IMR-90 (cell line): ENCODE measurements around the gene CYP46A1. TPM values are rescaled to one million over a fixed set of nuclear protein-coding genes. Genes with fewer than 3 reads are reported as not detected.

Experiments
- ATAC-seq: fragments of 200-7000 bp; cut with Tn5 transposase; 2 replicates; pipeline ENCODE4 v1.9.1; 2020; ENCODE audit warnings: low read depth, mild to moderate bottlenecking, moderate library complexity
- BruUV-seq: library from RNA; stranded (reverse); fragments of 400-500 nt; replicated peaks from 2 replicates; lab custom pipeline; 2021; lab: Mats Ljungman, UMichigan
- CTCF ChIA-PET: fragments of 300-600 bp; formaldehyde crosslinking; extraction: SDS; loops from one replicate; lab custom pipeline; 2021; ENCODE audit warnings: antibody characterized with exemption; lab: Yijun Ruan, JAX
- POLR2A ChIA-PET: fragments of 300-600 bp; sonication (Branson Sonifier 250); formaldehyde crosslinking; loops from one replicate; lab custom pipeline; 2022; ENCODE audit warnings: antibody characterized with exemption; ENCODE audit not compliant: unreplicated experiment; lab: Charles Lee
- DNase-seq: peaks from one replicate; pipeline ENCODE4 v3.0.0; 2013
- H2AFZ ChIP-seq: replicated peaks from 2 replicates; pipeline ENCODE3; 2013; ENCODE audit warnings: low read length, mild to moderate bottlenecking; ENCODE audit not compliant: poor library complexity
- H2AK5ac ChIP-seq: 2 replicates; pipeline ENCODE4 v1.6.1; 2013; ENCODE audit warnings: low read depth, low read length, inconsistent platforms
- H2AK9ac ChIP-seq: replicated peaks from 2 replicates; pipeline ENCODE3; 2013; ENCODE audit warnings: mild to moderate bottlenecking, low read depth, low read length, moderate library complexity; ENCODE audit not compliant: poor library complexity
- H2BK120ac ChIP-seq: 2 replicates; pipeline ENCODE4 v1.6.1; 2013; ENCODE audit warnings: low read depth, low read length, inconsistent platforms
- H2BK15ac ChIP-seq: 3 replicates; pipeline ENCODE4 v1.6.1; 2013; ENCODE audit warnings: low read depth, low read length, inconsistent platforms
- H2BK20ac ChIP-seq: 2 replicates; pipeline ENCODE4 v1.6.1; 2013; ENCODE audit warnings: low read depth, mild to moderate bottlenecking, inconsistent platforms, low read length, moderate library complexity
- H2BK5ac ChIP-seq: 2 replicates; pipeline ENCODE4 v1.6.1; 2013; ENCODE audit warnings: mild to moderate bottlenecking, low read depth, low read length, inconsistent platforms; ENCODE audit not compliant: poor library complexity, severe bottlenecking
- H3K14ac ChIP-seq: replicated peaks from 2 replicates; pipeline ENCODE4 v1.6.1; 2013; ENCODE audit warnings: low read depth, low read length, inconsistent platforms
- H3K18ac ChIP-seq: 2 replicates; pipeline ENCODE4 v1.6.1; 2013; ENCODE audit warnings: low read depth, low read length, control low read depth
- H3K23ac ChIP-seq: 2 replicates; pipeline ENCODE4 v1.6.1; 2013; ENCODE audit warnings: low read depth, low read length, inconsistent platforms
- H3K27ac ChIP-seq: 2 replicates; pipeline ENCODE4 v1.5.1; 2013; ENCODE audit warnings: mild to moderate bottlenecking, control low read depth, low read length; ENCODE audit not compliant: insufficient read depth
- H3K27me3 ChIP-seq: 2 replicates; pipeline ENCODE4 v1.6.1; 2013; ENCODE audit warnings: low read length; ENCODE audit not compliant: control insufficient read depth, insufficient read depth
- H3K36me3 ChIP-seq: 2 replicates; pipeline ENCODE4 v1.6.1; 2013; ENCODE audit warnings: low read length, mixed read lengths; ENCODE audit not compliant: control insufficient read depth, insufficient read depth
- H3K4ac ChIP-seq: 2 replicates; pipeline ENCODE4 v1.6.1; 2013; ENCODE audit warnings: low read depth, low read length, inconsistent platforms
- H3K4me1 ChIP-seq: 2 replicates; pipeline ENCODE4 v1.6.1; 2013; ENCODE audit warnings: low read length, mixed read lengths; ENCODE audit not compliant: control insufficient read depth, insufficient read depth
- H3K4me2 ChIP-seq: 2 replicates; pipeline ENCODE4 v1.6.1; 2013; ENCODE audit warnings: low read depth, mild to moderate bottlenecking, control low read depth, low read length, moderate library complexity
- H3K4me3 ChIP-seq: 2 replicates; pipeline ENCODE4 v1.5.1; 2013; ENCODE audit warnings: low read depth, mild to moderate bottlenecking, control low read depth, low read length, moderate library complexity; ENCODE audit not compliant: insufficient read depth
- H3K56ac ChIP-seq: 2 replicates; pipeline ENCODE4 v1.6.1; 2013; ENCODE audit warnings: low read length, inconsistent platforms; ENCODE audit not compliant: insufficient read depth; ENCODE audit errors: extremely low read depth
- H3K79me1 ChIP-seq, 2 experiments: 2 replicates each; pipeline ENCODE4 v1.6.1; 2013; ENCODE audit warnings: low read length in 2 of 2, inconsistent platforms in 1 of 2, low read depth in 1 of 2
- H3K9ac ChIP-seq: 2 replicates; pipeline ENCODE4 v1.6.1; 2013; ENCODE audit warnings: low read depth, low read length, control low read depth
- H3K9me1 ChIP-seq: 2 replicates; pipeline ENCODE4 v1.6.1; 2013; ENCODE audit warnings: low read length, inconsistent platforms; ENCODE audit not compliant: insufficient read depth
- H3K9me3 ChIP-seq: 2 replicates; pipeline ENCODE4 v1.6.1; 2013; ENCODE audit warnings: low read length; ENCODE audit not compliant: control insufficient read depth, insufficient read depth
- H4K20me1 ChIP-seq: 2 replicates; pipeline ENCODE4 v1.6.1; 2013; ENCODE audit warnings: low read length, inconsistent platforms; ENCODE audit not compliant: insufficient read depth
- H4K5ac ChIP-seq: 2 replicates; pipeline ENCODE4 v1.6.1; 2013; ENCODE audit warnings: mild to moderate bottlenecking, low read depth, low read length, control low read depth
- H4K8ac ChIP-seq, 2 experiments: 2 replicates each; pipeline ENCODE4 v1.6.1; 2013; ENCODE audit warnings: low read depth in 2 of 2, low read length in 2 of 2, control low read depth in 1 of 2, inconsistent platforms in 1 of 2
- H4K91ac ChIP-seq: 2 replicates; pipeline ENCODE4 v1.6.1; 2013; ENCODE audit warnings: low read depth, low read length, inconsistent platforms; ENCODE audit not compliant: insufficient read depth
- CHD1 ChIP-seq: IDR thresholded peaks from 2 replicates; pipeline ENCODE4 v1.6.1; 2012; ENCODE audit warnings: low read depth, low read length, improper control_type of control experiment
- FOS ChIP-seq: fragments of 150-350 bp; IDR thresholded peaks from 2 replicates; pipeline ENCODE4 v1.6.1; 2016; ENCODE audit warnings: low read depth, low read length
- NFE2L2 ChIP-seq: fragments of 150-350 bp; IDR thresholded peaks from 2 replicates; pipeline ENCODE4 v1.6.1; 2016; ENCODE audit warnings: low read depth, mild to moderate bottlenecking, low read length
- RCOR1 ChIP-seq: IDR thresholded peaks from 2 replicates; pipeline ENCODE4 v1.6.1; 2012; ENCODE audit warnings: mild to moderate bottlenecking, low read length, improper control_type of control experiment; ENCODE audit not compliant: insufficient replicate concordance
- RFX5 ChIP-seq: IDR thresholded peaks from 2 replicates; pipeline ENCODE4 v1.8.0; 2012; ENCODE audit warnings: low read depth, mild to moderate bottlenecking, low read length, moderate library complexity
- SMC3 ChIP-seq: fragments of 150-350 bp; IDR thresholded peaks from 2 replicates; pipeline ENCODE4 v1.6.1; 2016; ENCODE audit warnings: low read depth, mild to moderate bottlenecking, antibody characterized with exemption, low read length, moderate library complexity
- WGBS, 2 experiments: methylation state at CpG; one replicate each; pipeline versions ENCODE4 v1.1.5 to v1.1.7; 2013; ENCODE audit warnings: missing lambda C conversion rate in 2 of 2; ENCODE audit not compliant: insufficient read length in 1 of 2; ENCODE audit errors: extremely low coverage in 2 of 2; 5-methylcytosine and 5-hydroxymethylcytosine counted together
- dilution Hi-C: fragments of 300-500 bp; cut with HindIII; formaldehyde crosslinking; loops from one replicate; pipeline ENCODE4 v1.14.3; 2018; ENCODE audit warnings: low sequenced_read_pairs; ENCODE audit not compliant: unreplicated experiment
- in situ Hi-C: fragments of 300-500 bp; cut with MboI; formaldehyde crosslinking; loops from 3 replicates; pipeline ENCODE4 v1.14.3; 2019; ENCODE audit warnings: low sequenced_read_pairs, inconsistent platforms, mixed read lengths
- intact Hi-C: fragments of 100-400 bp; cut with micrococcal nuclease; formaldehyde crosslinking; loops from 2 replicates; pipeline ENCODE4 v1.10.0; 2022
- polyA plus RNA-seq, 3 experiments: library from polyadenylated mRNA; depleted of rRNA; stranded (reverse); fragments of >200 nt; gene quantifications; 2 replicates each; pipeline ENCODE4 v1.2.3, GENCODE V29; 2012; ENCODE audit warnings: low replicate concordance in 1 of 3
- total RNA-seq: library from RNA; depleted of rRNA; stranded (reverse); fragments of >200 nt; gene quantifications from 2 replicates; pipeline ENCODE4 v1.2.3, GENCODE V29; 2012

CYP46A1 gene
- total and polyA plus RNA-seq, 2 of the 4 experiments (the other 2 are of a cell fraction) = 0.18 to 0.31 TPM

GRCh38 chr14:99763527-99764221, 79.6 kb downstream of the CYP46A1 start:
- Histone ChIP-seq H3K27me3 (no peaks in the 10 kb centered on the region), H3K9me3 (no peaks in the 10 kb centered on the region), H2BK20ac (no peak overlapping the region), H2BK5ac (no peak overlapping the region), H3K9ac (no peak overlapping the region), H2BK15ac (no peak overlapping the region; the same call in 2 of the 3 replicates), H3K9me1 (peaks cover 2% of the 10 kb centered on the region; the same call in 1 of the 2 replicates), H3K18ac (no peak overlapping the region), H3K27ac (no peak overlapping the region), H4K8ac (no peak overlapping the region), H3K4me3 (no peak overlapping the region), H4K5ac (no peak overlapping the region), H2AFZ (no peak overlapping the region), H4K91ac (peak overlapping the region; percentile 41), H3K4me2 (no peak overlapping the region), H3K4me1 (peaks cover 12% of the 10 kb centered on the region), H4K20me1 (no peaks in the 10 kb centered on the region), H3K79me1 (no peaks in the 10 kb centered on the region), H3K23ac (no peak overlapping the region; the same call in 1 of the 2 replicates), H3K14ac (no peak overlapping the region), H3K4ac (peak overlapping the region; percentile 29; the same call in 1 of the 2 replicates), H3K36me3 (no peaks in the 10 kb centered on the region), H2AK9ac (peak overlapping the region; percentile 36), H2BK120ac (no peak overlapping the region), H2AK5ac (peak overlapping the region; percentile 7; the same call in 1 of the 2 replicates), H3K56ac (no peak overlapping the region)
- ChIA-PET POLR2A (interaction anchor here (0.6 kb wide), 1 partner anchor 33 kb away, joined by 4 read pairs; no protein-coding TSS in a partner anchor), CTCF (no interaction called here)
- BruUV-seq = no TSS peak
- in situ Hi-C loops = no loop called here
- no peak for ATAC-seq
- no peak for DNase-seq
- dilution Hi-C loops = no loop called here
- intact Hi-C loops = no loop called here
- WGBS, 2 experiments = 100% methylated on average over 2 of the region's 13 CpGs; no CpG with 5 or more reads in 1 of the 2 experiments
- TF ChIP-seq RCOR1 = no peak
- no peak for TF ChIP-seq SMC3
- no peak for TF ChIP-seq CHD1
- no peak for TF ChIP-seq NFE2L2
- no peak for TF ChIP-seq FOS
- TF ChIP-seq RFX5 = no peak
